SKM-1 treated with dmso at 0.1 percent for 144 hours (cell line): ENCODE measurements around the gene USP12.

ENCODE experiments used
- DNase-seq: peaks from one replicate; lab custom pipeline; 2025; ENCODE audit not compliant: unreplicated experiment; lab: John Stamatoyannopoulos, UW

Gene USP12

GRCh38 chr13:27183561-27184147, 12.0 kb upstream of the USP12 start:
- DNase-seq, result no peak

GRCh38 chr13:27182844-27183497, 11.4 kb upstream of the USP12 start:
- no peak for DNase-seq

GRCh38 chr13:27182054-27182453, 10.4 kb upstream of the USP12 start:
- no peak for DNase-seq

GRCh38 chr13:27177852-27178251, 6.2 kb upstream of the USP12 start:
- no peak for DNase-seq

GRCh38 chr13:27176470-27177410, 5.1 kb upstream of the USP12 start:
- no peak for DNase-seq

- no peak for DNase-seq
Observed at GRCh38 chr13:27174766-27175455, 3.3 kb upstream of the USP12 start.

- peak; percentile 64 for DNase-seq
Observed at GRCh38 chr13:27172495-27172842, 858 bp upstream of the USP12 start.

- peak; percentile 66 for DNase-seq
Observed at GRCh38 chr13:27171827-27172494, 350 bp upstream of the USP12 start.

GRCh38 chr13:27170516-27171243, 931 bp downstream of the USP12 start:
- peak; percentile 30 for DNase-seq

- DNase-seq, result no peak
Observed at GRCh38 chr13:27170221-27170515, 1.4 kb downstream of the USP12 start.

GRCh38 chr13:27168906-27169657, 2.5 kb downstream of the USP12 start:
- DNase-seq, result no peak

GRCh38 chr13:27168086-27168485, 3.5 kb downstream of the USP12 start:
- DNase-seq, result no peak

- DNase-seq, result no peak
Observed at GRCh38 chr13:27166313-27166712, 5.3 kb downstream of the USP12 start.

GRCh38 chr13:27161980-27162379, 9.6 kb downstream of the USP12 start:
- no peak for DNase-seq

- DNase-seq, result no peak
Observed at GRCh38 chr13:27161423-27161822, 10.2 kb downstream of the USP12 start.

- DNase-seq, result no peak
Observed at GRCh38 chr13:27160657-27161295, 10.8 kb downstream of the USP12 start.

- no peak for DNase-seq
Observed at GRCh38 chr13:27159806-27160563, 11.6 kb downstream of the USP12 start.

GRCh38 chr13:27158335-27158734, 13.3 kb downstream of the USP12 start:
- no peak for DNase-seq
